ENCODE data around the gene RADX.

RADX gene

GRCh38 chrX:106613277-106613676 is 1.5 kb downstream of the RADX start:
- Histone ChIP-seq H3K9me3 (no peaks in the 10 kb centered on the region), H3K27ac (no peak overlapping the region), H3K27me3 (no peaks in the 10 kb centered on the region), H3K4me1 (no peaks in the 10 kb centered on the region), H3K4me3 (peak overlapping the region in 1 of 2 donors; percentile 51), H3K36me3 (no peaks in the 10 kb centered on the region)
- intact Hi-C loops (cut with DNase I; ENCODE audit: low total_unique reads): no loop called here
- DNase-seq: no peak
- no peak for TF ChIP-seq CTCF (IDR thresholded peaks at IDR 0.05)

- H3K27ac ChIP-seq: no peak overlapping the region
- no peak for TF ChIP-seq CTCF (IDR thresholded peaks at IDR 0.05)
- intact Hi-C loops (cut with DNase I; ENCODE audit: low total_unique reads): no loop called here
- H3K27me3 ChIP-seq: no peaks in the 10 kb centered on the region
- H3K36me3 ChIP-seq: no peaks in the 10 kb centered on the region
- H3K4me1 ChIP-seq: no peaks in the 10 kb centered on the region
- no peaks in the 10 kb centered on the region for H3K9me3 ChIP-seq
- H3K4me3 ChIP-seq: no peak overlapping the region
- DNase-seq: no peak
These were observed 3.3 kb downstream of the RADX start for GRCh38 chrX:106615041-106615440.

- TF ChIP-seq CTCF (IDR thresholded peaks at IDR 0.05): no peak
- H3K27me3 ChIP-seq: no peaks in the 10 kb centered on the region
- H3K9me3 ChIP-seq: no peaks in the 10 kb centered on the region
- H3K4me1 ChIP-seq: no peaks in the 10 kb centered on the region
- DNase-seq: no peak
- intact Hi-C loops (cut with DNase I; ENCODE audit: low total_unique reads): no loop called here
- no peaks in the 10 kb centered on the region for H3K36me3 ChIP-seq
- H3K4me3 ChIP-seq: no peak overlapping the region
- no peak overlapping the region for H3K27ac ChIP-seq
These were observed 8.0 kb downstream of the RADX start for GRCh38 chrX:106619797-106620196.

GRCh38 chrX:106621836-106622235 is 10.1 kb downstream of the RADX start:
- TF ChIP-seq CTCF (IDR thresholded peaks at IDR 0.05): no peak
- no peaks in the 10 kb centered on the region for H3K9me3 ChIP-seq
- no peaks in the 10 kb centered on the region for H3K36me3 ChIP-seq
- no peak overlapping the region for H3K4me3 ChIP-seq
- no peaks in the 10 kb centered on the region for H3K4me1 ChIP-seq
- DNase-seq: no peak
- H3K27me3 ChIP-seq: no peaks in the 10 kb centered on the region
- H3K27ac ChIP-seq: no peak overlapping the region
- intact Hi-C loops (cut with DNase I; ENCODE audit: low total_unique reads): no loop called here

GRCh38 chrX:106626789-106627188 is 15.0 kb downstream of the RADX start:
- H3K4me3 ChIP-seq: no peak overlapping the region
- TF ChIP-seq CTCF (IDR thresholded peaks at IDR 0.05): no peak
- intact Hi-C loops (cut with DNase I; ENCODE audit: low total_unique reads): no loop called here
- H3K27me3 ChIP-seq: no peaks in the 10 kb centered on the region
- H3K9me3 ChIP-seq: no peaks in the 10 kb centered on the region
- H3K36me3 ChIP-seq: no peaks in the 10 kb centered on the region
- no peak overlapping the region for H3K27ac ChIP-seq
- H3K4me1 ChIP-seq: no peaks in the 10 kb centered on the region
- no peak for DNase-seq

- no peaks in the 10 kb centered on the region for H3K36me3 ChIP-seq
- no peak overlapping the region for H3K27ac ChIP-seq
- intact Hi-C loops (cut with DNase I; ENCODE audit: low total_unique reads): no loop called here
- H3K27me3 ChIP-seq: no peaks in the 10 kb centered on the region
- no peak overlapping the region for H3K4me3 ChIP-seq
- no peak for DNase-seq
- H3K9me3 ChIP-seq: no peaks in the 10 kb centered on the region
- no peaks in the 10 kb centered on the region for H3K4me1 ChIP-seq
- no peak for TF ChIP-seq CTCF (IDR thresholded peaks at IDR 0.05)
These were observed 19.8 kb downstream of the RADX start for GRCh38 chrX:106631615-106632014.

Data from tibial artery (tissue), 4 donors.